Measurements from ENCODE around the gene MYLK2. TPM values are rescaled to one million over a fixed set of nuclear protein-coding genes. Genes with fewer than 3 reads are reported as not detected.

Gene MYLK2
- total RNA-seq: under 1 TPM; 0.30 to 0.34 TPM

GRCh38 chr20:31819083-31819784 lies at the start of gene MYLK2:
Gene MYLK2 (plus strand): TSS chr20:31819356. CDS start chr20:31819581, 225 bp downstream.

GRCh38 chr20:31845300-31845863 lies 26.2 kb downstream of the MYLK2 start, which contains the start of gene FOXS1:
Gene FOXS1 (minus strand): TSS chr20:31845604. CDS start chr20:31845542, 62 bp downstream.

GRCh38 chr20:31869942-31870725 lies 51.0 kb downstream of the MYLK2 start, which contains the start of the genes DUSP15 and TTLL9:
Gene DUSP15 (minus strand): TSS chr20:31870527. CDS start chr20:31870337, 190 bp downstream.
Gene TTLL9 (plus strand): TSS chr20:31870634. CDS start chr20:31871127, 493 bp downstream.

Other genes with a start within 250 kb of the MYLK2 start
- under 1 TPM; 0.35 to 0.53 TPM for gene ID1, start 214.1 kb upstream of the MYLK2 start, total RNA-seq
- not detected for gene COX4I2, start 181.4 kb upstream of the MYLK2 start, total RNA-seq
- gene BCL2L1, start 96.5 kb upstream of the MYLK2 start, total RNA-seq: 10 to 100 TPM; 65.5 to 66.1 TPM
- 100 to 1,000 TPM; 107 to 108 TPM for gene TPX2, start 80.1 kb upstream of the MYLK2 start, total RNA-seq
- gene FOXS1, start 26.2 kb downstream of the MYLK2 start, total RNA-seq: not detected
- gene DUSP15, start 51.2 kb downstream of the MYLK2 start, total RNA-seq: not detected
- not detected for gene TTLL9, start 51.3 kb downstream of the MYLK2 start, total RNA-seq
- 10 to 100 TPM; 11.1 to 11.7 TPM for gene PDRG1, start 132.7 kb downstream of the MYLK2 start, total RNA-seq
- under 1 TPM in 1 of 2 experiments, not detected in 1; 0.03 TPM for gene XKR7, start 148.8 kb downstream of the MYLK2 start, total RNA-seq
- not detected for gene CCM2L, start 191.1 kb downstream of the MYLK2 start, total RNA-seq
- gene HCK, start 232.9 kb downstream of the MYLK2 start, total RNA-seq: not detected

Measured in activated naive CD4-positive, alpha-beta T cell treated with anti-CD3 and anti-CD28 coated beads, Interleukin-2, amount 10 ng/mL, durations not matched to agents 5 hours and 36 hours (primary cell).